IgD-negative memory B cell (primary cell): ENCODE data around the gene PRELID3B. TPM values are rescaled to one million over a fixed set of nuclear protein-coding genes. Genes with fewer than 3 reads are reported as not detected.

Experiments used
- H3K27ac Mint-ChIP-seq, 3 donors: one replicate each; pipeline ENCODE4 v1.8.0; 2020 to 2022; ENCODE audit warnings: mild to moderate bottlenecking in 3 of 3, mixed read lengths in 3 of 3, moderate library complexity in 1 of 3
- H3K27me3 Mint-ChIP-seq: one replicate; pipeline ENCODE4 v1.8.0; 2021; ENCODE audit warnings: mixed read lengths
- H3K36me3 Mint-ChIP-seq: one replicate; pipeline ENCODE4 v1.8.0; 2020; ENCODE audit warnings: mild to moderate bottlenecking, mixed read lengths
- H3K4me1 Mint-ChIP-seq, 3 donors: one replicate each; pipeline ENCODE4 v1.8.0; 2020 to 2022; ENCODE audit warnings: mixed read lengths in 3 of 3, mild to moderate bottlenecking in 1 of 3
- H3K4me3 Mint-ChIP-seq, 4 donors: one replicate each; pipeline ENCODE4 v1.8.0; 2020 to 2022; ENCODE audit warnings: mild to moderate bottlenecking in 4 of 4, mixed read lengths in 4 of 4, moderate library complexity in 3 of 4
- H3K9me3 Mint-ChIP-seq, 3 donors: one replicate each; pipeline ENCODE4 v1.8.0; 2020 to 2021; ENCODE audit warnings: mixed read lengths in 3 of 3, mild to moderate bottlenecking in 1 of 3
- polyA plus RNA-seq: library from polyadenylated mRNA; unstranded; fragments of 300-500 nt; fragmentation: Illumina TruSeq; gene quantifications from one replicate; pipeline ENCODE4 v1.2.3, GENCODE V29; 2021

Gene PRELID3B
- polyA plus RNA-seq, result 36.5 TPM

DNA sequence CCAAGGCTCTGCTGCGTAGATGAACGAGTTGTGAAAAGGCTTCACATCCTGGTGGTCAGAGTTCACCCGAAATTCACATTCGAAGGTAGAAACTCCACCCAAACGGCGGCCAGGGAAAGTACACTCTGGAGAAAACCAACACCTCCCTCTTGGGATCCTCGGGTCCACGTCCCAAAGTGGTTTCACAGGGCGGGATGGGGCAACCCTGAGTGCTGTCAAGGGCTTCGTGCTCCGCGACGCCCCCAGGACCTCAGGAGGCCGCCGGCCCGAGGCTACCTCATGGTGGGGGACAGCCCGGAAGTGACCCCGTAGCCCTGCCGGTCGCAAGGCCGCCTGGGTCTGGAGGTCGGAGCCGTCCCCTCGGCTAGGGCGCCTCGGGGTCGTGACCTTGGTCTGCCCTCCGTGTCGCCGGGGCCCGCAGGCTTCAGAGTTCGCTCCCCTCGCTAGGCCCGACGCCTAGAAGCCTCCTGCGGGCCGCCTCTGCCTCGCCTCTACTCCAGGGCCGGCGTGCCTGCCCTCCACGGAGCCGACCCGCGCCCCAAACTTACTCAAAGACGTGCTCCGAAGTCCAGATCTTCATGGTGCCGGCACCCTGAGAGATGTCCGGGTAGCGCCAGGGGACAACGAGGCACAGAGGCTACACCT, at the start of gene PRELID3B:
Gene PRELID3B, minus strand, starts transcription at position 636 of the 645 bp plus-strand sequence. Its CDS starts 56 bp downstream, at position 580.
- Mint-ChIP-seq H3K27me3 (no peaks in the 10 kb centered on the region), H3K9me3 (no peaks in the 10 kb centered on the region), H3K4me3 (peak within 1 kb of the TSS; percentile 82 to 97 (median 94)), H3K4me1 (peaks cover 37 to 47% (median 46%) of the 10 kb centered on the region in 3 donors), H3K36me3 (peaks cover under 1% of the 10 kb centered on the region), H3K27ac (peak within 1 kb of the TSS; percentile 85 to 95 (median 94))

- no peaks in the 10 kb centered on the region for H3K36me3 Mint-ChIP-seq
- H3K4me1 Mint-ChIP-seq, result peaks cover 0 to 5% (median 2%) of the 10 kb centered on the region in 3 donors
- H3K4me3 Mint-ChIP-seq, result no peak overlapping the region
- no peaks in the 10 kb centered on the region for H3K9me3 Mint-ChIP-seq
- no peak overlapping the region for H3K27ac Mint-ChIP-seq
- H3K27me3 Mint-ChIP-seq, result peaks cover 8% of the 10 kb centered on the region
These were observed 45.3 kb upstream of the PRELID3B start for GRCh38 chr20:59087829-59088433.

- Mint-ChIP-seq H3K4me1 (peaks cover 0 to 5% (median 2%) of the 10 kb centered on the region in 3 donors), H3K36me3 (no peaks in the 10 kb centered on the region), H3K27me3 (peaks cover 8% of the 10 kb centered on the region), H3K4me3 (no peak overlapping the region), H3K9me3 (no peaks in the 10 kb centered on the region), H3K27ac (no peak overlapping the region)
These were observed 44.3 kb upstream of the PRELID3B start for GRCh38 chr20:59086923-59087322.

DNA sequence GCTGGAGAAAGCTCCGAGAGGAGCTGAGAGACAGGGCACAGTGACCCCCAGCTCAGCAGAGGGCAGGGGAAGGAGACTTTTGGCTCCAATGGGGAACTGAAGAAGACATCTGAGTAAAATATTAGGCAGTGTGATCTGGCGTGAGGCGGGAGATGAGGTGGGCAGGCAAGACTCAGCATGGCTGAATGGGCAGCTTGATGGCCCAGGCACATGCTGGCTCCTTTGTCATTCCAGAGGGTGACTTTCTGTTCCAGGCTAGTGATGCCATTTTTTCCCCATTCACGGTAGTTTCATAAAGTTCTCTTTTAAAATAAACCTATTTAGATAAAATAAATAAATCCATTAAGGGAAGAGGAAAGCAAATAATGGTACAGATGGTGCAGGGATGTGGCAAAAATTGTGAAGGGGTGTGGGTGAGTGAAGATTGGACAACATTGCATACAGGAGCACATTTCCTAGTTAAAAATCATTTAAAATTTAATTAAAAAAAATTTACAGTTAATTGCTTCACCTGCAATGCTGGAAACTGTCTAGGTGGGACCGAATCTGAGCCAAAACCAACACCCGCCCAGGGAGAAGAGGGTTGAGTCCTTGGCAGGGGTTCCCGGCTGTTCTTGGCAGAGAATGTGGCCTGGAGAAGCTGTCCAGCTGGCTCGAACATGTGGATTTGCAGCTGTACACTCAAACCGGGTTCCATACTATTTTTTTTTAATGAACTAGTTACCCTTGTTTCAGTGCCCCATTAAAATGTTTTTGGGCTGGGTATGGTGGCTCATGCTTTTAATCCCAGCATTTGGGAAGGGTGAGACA, 41.7 kb upstream of the PRELID3B start:
- Mint-ChIP-seq H3K4me1 (peaks cover 0 to 5% (median 3%) of the 10 kb centered on the region in 3 donors), H3K27me3 (peaks cover 11% of the 10 kb centered on the region), H3K9me3 (no peaks in the 10 kb centered on the region), H3K27ac (no peak overlapping the region), H3K36me3 (no peaks in the 10 kb centered on the region), H3K4me3 (no peak overlapping the region)

- H3K9me3 Mint-ChIP-seq, result no peaks in the 10 kb centered on the region
- H3K27me3 Mint-ChIP-seq, result peaks cover 12% of the 10 kb centered on the region
- no peak overlapping the region for H3K4me3 Mint-ChIP-seq
- H3K27ac Mint-ChIP-seq, result no peak overlapping the region
- H3K4me1 Mint-ChIP-seq, result peaks cover 1 to 3% (median 2%) of the 10 kb centered on the region in 3 donors
- no peaks in the 10 kb centered on the region for H3K36me3 Mint-ChIP-seq
These were observed 40.4 kb upstream of the PRELID3B start for GRCh38 chr20:59082981-59083380.

GRCh38 chr20:59082077-59082740, 39.6 kb upstream of the PRELID3B start:
- H3K9me3 Mint-ChIP-seq, result no peaks in the 10 kb centered on the region
- H3K27me3 Mint-ChIP-seq, result peaks cover 12% of the 10 kb centered on the region
- no peak overlapping the region for H3K4me3 Mint-ChIP-seq
- no peak overlapping the region for H3K27ac Mint-ChIP-seq
- H3K36me3 Mint-ChIP-seq, result no peaks in the 10 kb centered on the region
- peaks cover 0 to 2% (median 1%) of the 10 kb centered on the region in 3 donors for H3K4me1 Mint-ChIP-seq

GRCh38 chr20:59081036-59081435, 38.5 kb upstream of the PRELID3B start:
- no peaks in the 10 kb centered on the region for H3K9me3 Mint-ChIP-seq
- peaks cover 0 to 2% (median 1%) of the 10 kb centered on the region in 3 donors for H3K4me1 Mint-ChIP-seq
- no peak overlapping the region for H3K27ac Mint-ChIP-seq
- no peaks in the 10 kb centered on the region for H3K36me3 Mint-ChIP-seq
- H3K27me3 Mint-ChIP-seq, result peaks cover 12% of the 10 kb centered on the region
- no peak overlapping the region for H3K4me3 Mint-ChIP-seq

DNA sequence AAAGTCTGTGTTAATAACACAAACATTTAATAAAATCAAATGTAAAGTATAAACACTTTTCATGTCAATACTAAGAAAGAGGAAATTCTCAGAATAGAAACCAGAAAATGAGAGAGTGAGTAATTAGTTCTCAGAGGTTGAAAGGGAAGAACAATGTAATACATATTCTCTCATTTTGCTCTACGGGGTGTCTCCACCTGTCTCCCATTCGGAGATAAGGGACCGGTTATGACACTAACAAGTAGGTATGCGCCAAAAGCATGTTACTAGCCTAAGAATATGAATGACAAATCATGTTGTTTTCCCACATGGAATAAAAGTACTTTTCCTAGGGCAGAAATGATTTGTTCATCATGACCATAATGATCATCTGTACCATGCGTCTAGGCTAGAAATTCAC, 35.6 kb upstream of the PRELID3B start:
- peak overlapping the region in 1 of 4 donors; percentile 12 for H3K4me3 Mint-ChIP-seq
- no peaks in the 10 kb centered on the region for H3K36me3 Mint-ChIP-seq
- no peak overlapping the region for H3K27ac Mint-ChIP-seq
- peaks cover 5% of the 10 kb centered on the region for H3K27me3 Mint-ChIP-seq
- no peaks in the 10 kb centered on the region for H3K9me3 Mint-ChIP-seq
- H3K4me1 Mint-ChIP-seq, result peaks cover under 1 to 4% (median 2%) of the 10 kb centered on the region in 3 donors

GRCh38 chr20:59077705-59078104, 35.1 kb upstream of the PRELID3B start:
- Mint-ChIP-seq H3K4me3 (peak overlapping the region in 1 of 4 donors; percentile 12), H3K4me1 (peaks cover 4 to 6% (median 4%) of the 10 kb centered on the region in 3 donors), H3K27ac (peak overlapping the region in 1 of 3 donors; percentile 26), H3K36me3 (no peaks in the 10 kb centered on the region), H3K27me3 (peaks cover 6% of the 10 kb centered on the region), H3K9me3 (no peaks in the 10 kb centered on the region)

GRCh38 chr20:59075934-59076508, 33.4 kb upstream of the PRELID3B start:
- H3K4me3 Mint-ChIP-seq, result no peak overlapping the region
- no peaks in the 10 kb centered on the region for H3K9me3 Mint-ChIP-seq
- H3K27ac Mint-ChIP-seq, result no peak overlapping the region
- H3K27me3 Mint-ChIP-seq, result peaks cover 3% of the 10 kb centered on the region
- H3K4me1 Mint-ChIP-seq, result peaks cover 6 to 12% (median 9%) of the 10 kb centered on the region in 3 donors
- H3K36me3 Mint-ChIP-seq, result no peaks in the 10 kb centered on the region

DNA sequence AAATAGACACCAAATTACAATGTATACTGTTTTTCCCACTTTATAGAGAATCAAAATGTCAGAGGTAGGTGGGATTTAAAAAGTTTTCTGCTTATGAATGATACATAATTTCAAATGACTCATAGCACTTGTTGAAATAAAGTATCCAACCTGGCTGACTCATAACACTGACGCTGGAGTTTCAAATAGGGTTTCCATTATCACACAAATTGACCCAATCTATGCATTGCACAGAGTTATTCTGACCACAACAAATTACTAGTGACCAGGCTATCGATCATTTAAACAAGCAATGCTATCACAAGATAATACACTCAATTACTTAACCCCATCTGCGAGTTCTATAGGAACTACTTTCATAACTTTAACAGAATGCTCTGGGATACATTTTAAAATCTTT, 31.9 kb upstream of the PRELID3B start:
- peaks cover 1% of the 10 kb centered on the region for H3K36me3 Mint-ChIP-seq
- no peak overlapping the region for H3K4me3 Mint-ChIP-seq
- H3K27ac Mint-ChIP-seq, result no peak overlapping the region
- H3K27me3 Mint-ChIP-seq, result peaks cover 3% of the 10 kb centered on the region
- H3K9me3 Mint-ChIP-seq, result no peaks in the 10 kb centered on the region
- peaks cover 8 to 14% (median 11%) of the 10 kb centered on the region in 3 donors for H3K4me1 Mint-ChIP-seq

DNA sequence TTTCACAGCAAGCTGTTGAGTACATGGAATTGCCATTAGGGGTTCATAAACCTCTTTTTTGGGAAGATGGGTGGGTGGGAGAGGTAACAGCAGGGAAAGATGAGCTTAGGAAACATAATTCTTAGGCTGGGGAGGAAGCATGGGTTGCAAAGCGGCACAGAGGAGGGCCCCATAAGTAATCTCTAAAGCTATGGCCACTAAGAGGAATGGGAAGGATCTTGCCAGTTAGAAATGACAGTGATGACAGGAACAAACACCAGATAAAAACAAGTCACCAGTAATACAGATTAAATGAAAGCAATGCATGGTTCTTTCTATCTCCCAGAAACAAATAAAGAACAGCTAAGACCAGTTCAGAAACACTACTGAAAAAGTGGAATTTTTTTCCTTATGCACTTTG, 31.0 kb upstream of the PRELID3B start:
- peaks cover 8 to 14% (median 11%) of the 10 kb centered on the region in 3 donors for H3K4me1 Mint-ChIP-seq
- H3K4me3 Mint-ChIP-seq, result no peak overlapping the region
- peaks cover 2% of the 10 kb centered on the region for H3K27me3 Mint-ChIP-seq
- H3K27ac Mint-ChIP-seq, result no peak overlapping the region
- H3K36me3 Mint-ChIP-seq, result peaks cover 1% of the 10 kb centered on the region
- no peaks in the 10 kb centered on the region for H3K9me3 Mint-ChIP-seq

DNA sequence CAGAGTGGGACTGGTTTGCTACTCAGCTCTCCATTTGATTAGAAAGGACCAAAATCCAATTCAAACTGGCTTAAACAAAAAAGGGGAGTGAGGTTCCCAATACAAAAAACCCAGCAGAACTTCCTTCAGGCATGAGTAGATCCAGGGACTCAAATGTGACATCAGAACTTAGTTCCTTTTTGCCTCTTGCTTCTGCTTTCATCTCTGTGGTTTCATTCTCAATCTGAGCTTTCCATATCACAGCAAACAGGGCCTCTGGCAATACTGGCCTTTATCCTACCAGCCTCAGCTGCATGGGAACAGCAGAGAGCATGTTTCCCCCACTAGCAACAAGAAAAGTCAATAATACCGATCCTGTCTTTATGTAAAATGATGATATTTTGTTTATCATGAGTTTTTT, 28.6 kb upstream of the PRELID3B start:
- peaks cover 2% of the 10 kb centered on the region for H3K27me3 Mint-ChIP-seq
- peak overlapping the region in 1 of 3 donors; percentile 68 for H3K27ac Mint-ChIP-seq
- H3K4me1 Mint-ChIP-seq, result peaks cover 8 to 13% (median 11%) of the 10 kb centered on the region in 3 donors
- H3K36me3 Mint-ChIP-seq, result peaks cover 1% of the 10 kb centered on the region
- no peak overlapping the region for H3K4me3 Mint-ChIP-seq
- no peaks in the 10 kb centered on the region for H3K9me3 Mint-ChIP-seq

DNA sequence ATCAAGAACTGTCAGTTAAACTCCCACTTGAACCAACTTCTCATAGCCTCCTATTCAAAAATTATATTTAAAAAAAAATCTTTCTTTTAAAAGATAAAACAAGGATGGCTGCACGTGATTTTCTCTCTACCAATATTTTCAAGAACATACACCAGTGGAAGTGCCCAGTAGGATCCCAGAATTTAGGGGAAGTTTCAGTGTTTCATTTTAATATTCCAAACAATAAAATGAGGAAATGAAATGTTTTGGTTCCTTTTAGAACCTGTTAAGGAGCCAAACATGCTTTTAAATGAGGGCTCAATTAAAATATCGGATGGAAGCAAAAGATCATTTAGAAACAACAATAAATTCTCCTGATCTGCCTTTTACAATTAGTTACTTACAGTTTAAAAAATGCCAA, 26.4 kb upstream of the PRELID3B start:
- Mint-ChIP-seq H3K27me3 (peaks cover 2% of the 10 kb centered on the region), H3K4me3 (no peak overlapping the region), H3K36me3 (peaks cover 1% of the 10 kb centered on the region), H3K4me1 (peaks cover 8 to 13% (median 11%) of the 10 kb centered on the region in 3 donors), H3K27ac (no peak overlapping the region), H3K9me3 (no peaks in the 10 kb centered on the region)
